HG03135 (cell line): Measurements from ENCODE around the gene XRCC5.
"Not testable (repeated sequence)": the region's sequence is repeated elsewhere in the genome, so short reads cannot be mapped to it uniquely, and the experiment has no call there.

Experiments used
- ATAC-seq: cut with Tn5 transposase; IDR thresholded peaks from one replicate; pipeline ENCODE4 v1.9.1; 2021; ENCODE audit warnings: mild to moderate bottlenecking, moderate library complexity; ENCODE audit not compliant: unreplicated experiment

The XRCC5 gene

GRCh38 chr2:216114714-216115531, 5.8 kb downstream of the XRCC5 start:
- ATAC-seq = peak; percentile 47

- no peak for ATAC-seq
These were observed 7.3 kb downstream of the XRCC5 start for GRCh38 chr2:216116418-216116817.

- ATAC-seq = no peak
These were observed 8.6 kb downstream of the XRCC5 start for GRCh38 chr2:216117561-216118340.

- ATAC-seq = no peak
These were observed 9.3 kb downstream of the XRCC5 start for GRCh38 chr2:216118474-216118873.

- no peak for ATAC-seq
These were observed 10.0 kb downstream of the XRCC5 start for GRCh38 chr2:216119146-216119545.

GRCh38 chr2:216119986-216120385, 10.8 kb downstream of the XRCC5 start:
- no peak for ATAC-seq

GRCh38 chr2:216121255-216121654, 12.1 kb downstream of the XRCC5 start:
- ATAC-seq = no peak

- ATAC-seq = no peak
These were observed 17.8 kb downstream of the XRCC5 start for GRCh38 chr2:216126943-216127342.

GRCh38 chr2:216130346-216130971, 21.3 kb downstream of the XRCC5 start:
- no peak for ATAC-seq

- ATAC-seq = no peak
These were observed 22.2 kb downstream of the XRCC5 start for GRCh38 chr2:216131175-216131926.

GRCh38 chr2:216132585-216132984, 23.4 kb downstream of the XRCC5 start:
- ATAC-seq = no peak

- no peak for ATAC-seq
These were observed 24.2 kb downstream of the XRCC5 start for GRCh38 chr2:216133397-216133796.

GRCh38 chr2:216134958-216135541, 25.9 kb downstream of the XRCC5 start:
- no peak for ATAC-seq

GRCh38 chr2:216139884-216140283, 30.7 kb downstream of the XRCC5 start:
- no peak for ATAC-seq

GRCh38 chr2:216141516-216141915, 32.4 kb downstream of the XRCC5 start:
- not testable (repeated sequence) for ATAC-seq

GRCh38 chr2:216142540-216142939, 33.4 kb downstream of the XRCC5 start:
- ATAC-seq = peak; percentile 98

GRCh38 chr2:216144372-216144771, 35.2 kb downstream of the XRCC5 start:
- no peak for ATAC-seq

- ATAC-seq = no peak
These were observed 35.7 kb downstream of the XRCC5 start for GRCh38 chr2:216144857-216145256.

- ATAC-seq = no peak
These were observed 37.4 kb downstream of the XRCC5 start for GRCh38 chr2:216146573-216146972.
